Measurements from ENCODE around the gene MUC5AC.
"Not testable (repeated sequence)": the region's sequence is repeated elsewhere in the genome, so short reads cannot be mapped to it uniquely, and the experiment has no call there.

Gene MUC5AC, protein sequence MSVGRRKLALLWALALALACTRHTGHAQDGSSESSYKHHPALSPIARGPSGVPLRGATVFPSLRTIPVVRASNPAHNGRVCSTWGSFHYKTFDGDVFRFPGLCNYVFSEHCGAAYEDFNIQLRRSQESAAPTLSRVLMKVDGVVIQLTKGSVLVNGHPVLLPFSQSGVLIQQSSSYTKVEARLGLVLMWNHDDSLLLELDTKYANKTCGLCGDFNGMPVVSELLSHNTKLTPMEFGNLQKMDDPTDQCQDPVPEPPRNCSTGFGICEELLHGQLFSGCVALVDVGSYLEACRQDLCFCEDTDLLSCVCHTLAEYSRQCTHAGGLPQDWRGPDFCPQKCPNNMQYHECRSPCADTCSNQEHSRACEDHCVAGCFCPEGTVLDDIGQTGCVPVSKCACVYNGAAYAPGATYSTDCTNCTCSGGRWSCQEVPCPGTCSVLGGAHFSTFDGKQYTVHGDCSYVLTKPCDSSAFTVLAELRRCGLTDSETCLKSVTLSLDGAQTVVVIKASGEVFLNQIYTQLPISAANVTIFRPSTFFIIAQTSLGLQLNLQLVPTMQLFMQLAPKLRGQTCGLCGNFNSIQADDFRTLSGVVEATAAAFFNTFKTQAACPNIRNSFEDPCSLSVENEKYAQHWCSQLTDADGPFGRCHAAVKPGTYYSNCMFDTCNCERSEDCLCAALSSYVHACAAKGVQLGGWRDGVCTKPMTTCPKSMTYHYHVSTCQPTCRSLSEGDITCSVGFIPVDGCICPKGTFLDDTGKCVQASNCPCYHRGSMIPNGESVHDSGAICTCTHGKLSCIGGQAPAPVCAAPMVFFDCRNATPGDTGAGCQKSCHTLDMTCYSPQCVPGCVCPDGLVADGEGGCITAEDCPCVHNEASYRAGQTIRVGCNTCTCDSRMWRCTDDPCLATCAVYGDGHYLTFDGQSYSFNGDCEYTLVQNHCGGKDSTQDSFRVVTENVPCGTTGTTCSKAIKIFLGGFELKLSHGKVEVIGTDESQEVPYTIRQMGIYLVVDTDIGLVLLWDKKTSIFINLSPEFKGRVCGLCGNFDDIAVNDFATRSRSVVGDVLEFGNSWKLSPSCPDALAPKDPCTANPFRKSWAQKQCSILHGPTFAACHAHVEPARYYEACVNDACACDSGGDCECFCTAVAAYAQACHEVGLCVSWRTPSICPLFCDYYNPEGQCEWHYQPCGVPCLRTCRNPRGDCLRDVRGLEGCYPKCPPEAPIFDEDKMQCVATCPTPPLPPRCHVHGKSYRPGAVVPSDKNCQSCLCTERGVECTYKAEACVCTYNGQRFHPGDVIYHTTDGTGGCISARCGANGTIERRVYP (N-terminal part only)

GRCh38 chr11:1157645-1158591 is at the start of gene MUC5AC:
TSS of gene MUC5AC (plus strand) at chr11:1157953. CDS start at chr11:1158000, 47 bp downstream.
- FAIRE-seq (no peak), DNase-seq (ENCODE audit: extremely low spot score, insufficient read length, low read depth) (no peak)

DNA sequence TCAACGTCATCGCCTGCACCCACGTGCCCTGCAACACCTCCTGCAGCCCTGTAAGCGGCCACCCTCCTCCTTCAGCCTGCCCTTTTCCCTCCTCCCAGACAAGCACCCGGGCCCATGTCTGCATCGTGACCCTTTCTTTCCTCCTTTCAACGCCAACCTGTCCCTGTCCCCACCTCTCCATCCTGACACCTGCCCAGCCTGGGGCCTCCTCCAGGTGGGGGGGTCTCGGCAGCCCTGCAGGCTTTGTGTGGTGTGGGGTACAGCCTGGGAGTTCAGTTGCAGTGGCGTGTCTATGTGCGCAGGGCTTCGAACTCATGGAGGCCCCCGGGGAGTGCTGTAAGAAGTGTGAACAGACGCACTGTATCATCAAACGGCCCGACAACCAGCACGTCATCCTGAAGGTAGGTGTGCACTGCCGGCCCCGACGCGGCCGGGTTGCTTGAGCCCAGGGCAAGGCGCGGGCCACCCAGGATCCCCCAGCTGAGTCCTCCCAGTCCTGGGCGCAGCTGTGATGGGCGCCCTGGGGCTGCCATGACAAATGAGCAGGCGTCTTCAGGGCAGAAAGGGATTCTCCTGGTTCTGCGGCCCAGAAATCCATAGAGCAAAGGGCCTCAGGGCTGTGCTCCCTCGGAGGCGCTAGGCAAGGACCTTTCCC is 49.4 kb upstream of the MUC5AC start:
- no peak for FAIRE-seq

DNA sequence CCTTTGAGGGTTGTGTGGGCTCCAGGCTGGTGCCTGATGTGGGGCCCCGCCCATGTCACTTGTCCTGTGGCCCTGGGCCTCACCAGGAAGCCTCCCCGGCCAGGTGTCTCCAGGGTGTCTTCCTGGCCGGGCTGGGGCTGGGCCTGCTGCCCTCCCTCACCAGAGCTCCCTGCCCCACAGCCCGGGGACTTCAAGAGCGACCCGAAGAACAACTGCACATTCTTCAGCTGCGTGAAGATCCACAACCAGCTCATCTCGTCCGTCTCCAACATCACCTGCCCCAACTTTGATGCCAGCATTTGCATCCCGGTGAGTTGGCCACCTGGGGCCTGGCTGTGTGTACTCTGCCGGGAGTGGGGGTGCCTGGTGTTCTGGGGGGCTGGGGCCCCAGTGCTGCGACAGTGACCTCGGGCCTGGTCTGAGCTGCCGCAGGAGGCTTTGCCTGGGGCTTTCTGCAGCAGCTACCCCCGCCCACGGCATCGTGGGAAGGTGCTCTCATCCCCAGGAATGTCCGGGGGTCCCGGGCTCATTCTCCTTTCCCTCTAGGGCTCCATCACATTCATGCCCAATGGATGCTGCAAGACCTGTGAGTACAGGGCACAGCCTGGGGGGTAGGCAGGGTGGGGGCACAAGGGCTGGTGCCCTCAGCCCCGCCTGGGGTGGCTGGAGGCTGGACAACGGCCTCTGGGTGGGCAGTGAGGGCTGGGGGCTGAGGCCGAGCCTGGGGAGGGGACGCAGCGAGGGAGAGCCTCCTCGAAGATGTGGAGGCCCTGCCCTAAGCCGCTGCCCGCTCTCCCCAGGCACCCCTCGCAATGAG is 48.4 kb upstream of the MUC5AC start:
- FAIRE-seq (no peak), DNase-seq (ENCODE audit: extremely low spot score, insufficient read length, low read depth) (no peak)

More for the DNA sequence above, 49.4 kb upstream of the MUC5AC start:
- DNase-seq (ENCODE audit: extremely low spot score, insufficient read length, low read depth): no peak

DNA sequence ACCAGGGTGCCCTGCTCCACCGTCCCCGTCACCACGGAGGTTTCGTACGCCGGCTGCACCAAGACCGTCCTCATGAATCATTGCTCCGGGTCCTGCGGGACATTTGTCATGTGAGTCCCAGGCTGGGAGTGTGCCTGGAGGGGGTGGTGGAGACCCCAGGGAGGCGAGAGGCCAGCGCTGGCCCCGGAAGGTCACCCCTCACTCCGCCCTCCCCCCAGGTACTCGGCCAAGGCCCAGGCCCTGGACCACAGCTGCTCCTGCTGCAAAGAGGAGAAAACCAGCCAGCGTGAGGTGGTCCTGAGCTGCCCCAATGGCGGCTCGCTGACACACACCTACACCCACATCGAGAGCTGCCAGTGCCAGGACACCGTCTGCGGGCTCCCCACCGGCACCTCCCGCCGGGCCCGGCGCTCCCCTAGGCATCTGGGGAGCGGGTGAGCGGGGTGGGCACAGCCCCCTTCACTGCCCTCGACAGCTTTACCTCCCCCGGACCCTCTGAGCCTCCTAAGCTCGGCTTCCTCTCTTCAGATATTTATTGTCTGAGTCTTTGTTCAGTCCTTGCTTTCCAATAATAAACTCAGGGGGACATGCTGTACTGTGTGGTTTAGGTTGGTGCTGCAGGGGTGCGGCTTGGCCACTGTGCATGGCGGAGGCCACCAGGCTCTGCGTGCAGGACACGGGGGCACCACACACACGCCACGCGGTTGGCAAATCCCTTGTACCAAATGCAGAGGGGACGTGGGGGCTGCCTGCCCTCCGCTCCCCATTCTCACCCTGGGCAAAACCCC is 47.6 kb upstream of the MUC5AC start:
- no peak for DNase-seq (ENCODE audit: extremely low spot score, insufficient read length, low read depth)
- no peak for FAIRE-seq

GRCh38 chr11:1111545-1112212 is 46.1 kb upstream of the MUC5AC start:
- no peak for DNase-seq (ENCODE audit: extremely low spot score, insufficient read length, low read depth)
- no peak for FAIRE-seq

DNA sequence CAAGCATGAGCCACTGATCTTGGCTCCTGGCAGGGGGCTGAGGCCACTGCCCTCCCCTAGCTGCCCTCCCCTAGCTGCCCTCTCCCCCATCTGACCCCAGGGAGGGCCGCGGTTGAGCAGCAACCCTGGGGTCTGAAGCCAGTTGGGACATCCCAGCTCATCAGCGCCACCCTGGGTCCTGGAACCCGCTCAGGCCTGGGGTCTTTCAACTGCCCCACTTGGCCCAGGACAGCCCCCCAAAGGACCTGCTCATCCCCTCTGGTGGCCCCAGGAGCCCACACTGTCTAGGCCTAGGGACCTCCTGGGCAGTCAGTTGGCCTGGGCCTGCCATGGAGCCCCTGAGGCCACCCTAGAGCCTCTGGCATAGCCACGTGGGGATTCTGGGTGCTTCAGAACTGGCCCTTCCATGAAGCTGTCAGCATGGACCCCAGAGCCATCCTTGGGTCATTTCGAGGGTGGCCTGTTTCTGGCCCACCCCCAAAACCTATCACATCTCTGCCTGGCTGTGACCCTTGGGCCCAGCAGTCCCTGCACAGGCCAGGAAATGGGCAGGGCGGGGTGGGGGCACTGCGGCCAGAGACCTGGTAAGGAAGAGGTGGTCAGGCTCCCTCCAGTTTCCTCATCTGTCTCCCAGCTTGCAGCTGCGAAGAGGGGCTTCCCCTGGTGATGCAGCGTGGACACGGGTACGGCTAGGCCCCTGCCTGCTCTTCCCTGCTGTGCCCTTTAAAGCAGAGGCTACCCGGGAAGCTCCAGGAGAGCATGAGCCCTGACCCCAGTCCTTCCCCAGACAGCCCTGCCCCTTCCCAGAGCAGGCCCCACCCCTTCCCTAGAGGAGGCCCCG is 45.2 kb upstream of the MUC5AC start:
- FAIRE-seq (no peak), DNase-seq (ENCODE audit: extremely low spot score, insufficient read length, low read depth) (no peak)

GRCh38 chr11:1113405-1114201 is 44.1 kb upstream of the MUC5AC start:
- DNase-seq (ENCODE audit: extremely low spot score, insufficient read length, low read depth): no peak
- FAIRE-seq: no peak

- FAIRE-seq; DNase-seq (ENCODE audit: extremely low spot score, insufficient read length, low read depth): not testable (repeated sequence)
Measured at GRCh38 chr11:1115292-1115691, 42.5 kb upstream of the MUC5AC start.

DNA sequence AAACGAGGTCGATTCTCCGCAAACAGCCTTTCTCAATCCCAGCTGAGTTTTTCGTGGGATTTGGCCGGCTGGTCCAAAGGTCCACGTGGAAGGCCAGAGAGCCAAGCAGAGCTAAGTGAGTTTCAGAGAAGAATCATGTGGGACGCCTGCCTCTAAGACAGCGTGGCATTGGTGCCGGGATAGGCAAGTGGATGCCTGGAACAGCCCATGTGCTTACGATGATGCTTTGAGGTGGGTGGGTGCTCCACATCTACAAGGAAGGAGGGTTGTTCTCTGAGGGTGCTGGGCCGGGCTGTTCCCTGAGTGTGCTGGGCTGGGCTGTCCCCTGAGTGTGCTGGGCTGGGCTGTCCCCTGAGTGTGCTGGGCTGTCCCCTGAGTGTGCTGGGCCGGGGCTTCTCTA is 41.6 kb upstream of the MUC5AC start:
- FAIRE-seq (no peak), DNase-seq (ENCODE audit: extremely low spot score, insufficient read length, low read depth) (no peak)

- DNase-seq (ENCODE audit: extremely low spot score, insufficient read length, low read depth) (no peak), FAIRE-seq (no peak)
Measured at GRCh38 chr11:1116666-1117390, 40.9 kb upstream of the MUC5AC start.

GRCh38 chr11:1117992-1118391 is 39.8 kb upstream of the MUC5AC start:
- FAIRE-seq: no peak
- DNase-seq (ENCODE audit: extremely low spot score, insufficient read length, low read depth): no peak

- DNase-seq (ENCODE audit: extremely low spot score, insufficient read length, low read depth): no peak
- no peak for FAIRE-seq
Measured at GRCh38 chr11:1118755-1119603, 38.8 kb upstream of the MUC5AC start.

- DNase-seq (ENCODE audit: extremely low spot score, insufficient read length, low read depth): no peak
- FAIRE-seq: no peak
Measured at GRCh38 chr11:1119604-1120146, 38.1 kb upstream of the MUC5AC start.

Measured in GM18507 (cell line).